Neural cell (in vitro differentiated cells): Measurements from ENCODE around the gene AKR7A2. TPM values are rescaled to one million over a fixed set of nuclear protein-coding genes. Genes with fewer than 3 reads are reported as not detected.
A peak's percentile ranks its signal among the peaks of the same experiment; 100 is the strongest.

Experiments used
- H2AFZ ChIP-seq: fragments of 200-600, 300-800 bp; sonication (generic), shearing (Covaris generic); 2 replicates; pipeline ENCODE4 v1.6.0; 2014; ENCODE audit warnings: low read depth, mild to moderate bottlenecking, antibody characterized with exemption, low read length, moderate library complexity
- H3F3A ChIP-seq: fragments of 200-600 bp; shearing (Covaris generic); 2 replicates; pipeline ENCODE4 v1.6.1; 2016; ENCODE audit warnings: mild to moderate bottlenecking, moderate library complexity, mixed read lengths, antibody characterized with exemption, low read length; ENCODE audit not compliant: insufficient read depth, poor library complexity, severe bottlenecking
- H3K27ac ChIP-seq: fragments of 200-600, 300-800 bp; sonication (generic), shearing (Covaris generic); 2 replicates; pipeline ENCODE4 v1.5.1; 2014; ENCODE audit warnings: mild to moderate bottlenecking, low read length, moderate library complexity
- H3K27me3 ChIP-seq: fragments of 300-800, 200-600 bp; sonication (generic), shearing (Covaris generic); 2 replicates; pipeline ENCODE4 v1.6.0; 2014; ENCODE audit warnings: mild to moderate bottlenecking, low read depth, low read length, moderate library complexity; ENCODE audit not compliant: insufficient read depth
- H3K36me3 ChIP-seq: fragments of 300-800, 200-600 bp; sonication (generic), shearing (Covaris generic); 2 replicates; pipeline ENCODE4 v1.5.1; 2014; ENCODE audit warnings: mild to moderate bottlenecking, antibody characterized with exemption, low read length, moderate library complexity; ENCODE audit not compliant: insufficient read depth
- H3K4me2 ChIP-seq: fragments of 300-800, 200-600 bp; sonication (generic), shearing (Covaris generic); 2 replicates; pipeline ENCODE4 v1.6.0; 2014; ENCODE audit warnings: mild to moderate bottlenecking, low read length
- H3K4me3 ChIP-seq: fragments of 300-800, 200-600 bp; sonication (generic), shearing (Covaris generic); 2 replicates; pipeline ENCODE4 v1.5.1; 2014; ENCODE audit warnings: mild to moderate bottlenecking, low read length, moderate library complexity
- H3K79me2 ChIP-seq: fragments of 200-600 bp; shearing (Covaris generic); replicated peaks from 2 replicates; pipeline ENCODE4 v1.6.0; 2014; ENCODE audit warnings: mild to moderate bottlenecking, low read length, moderate library complexity; ENCODE audit not compliant: insufficient read depth
- H3K9ac ChIP-seq: fragments of 300-800, 200-600 bp; sonication (generic), shearing (Covaris generic); 2 replicates; pipeline ENCODE4 v1.6.1; 2016; ENCODE audit warnings: mild to moderate bottlenecking, low read length, mixed read lengths
- H3K9me2 ChIP-seq: fragments of 200-600 bp; shearing (Covaris generic); 2 replicates; pipeline ENCODE4 v1.6.1; 2016; ENCODE audit warnings: mild to moderate bottlenecking, low read length, mixed read lengths; ENCODE audit not compliant: insufficient read depth
- H3K9me3 ChIP-seq: fragments of 200-600, 300-800 bp; sonication (generic), shearing (Covaris generic); 2 replicates; pipeline ENCODE4 v1.6.1; 2016; ENCODE audit warnings: mild to moderate bottlenecking, mixed run types, low read length, moderate library complexity, mixed read lengths
- H4K20me1 ChIP-seq: fragments of 200-600 bp; shearing (Covaris generic); 2 replicates; pipeline ENCODE4 v1.6.1; 2016; ENCODE audit warnings: mild to moderate bottlenecking, mixed run types; ENCODE audit not compliant: insufficient read depth
- EP300 ChIP-seq: fragments of 450-650 bp; conservative IDR thresholded peaks from 2 replicates; pipeline ENCODE4 v1.6.1; 2014; ENCODE audit warnings: antibody characterized with exemption, mild to moderate bottlenecking, moderate library complexity; ENCODE audit not compliant: poor library complexity, severe bottlenecking
- EZH2 ChIP-seq: fragments of 200-600, 300-800 bp; shearing (Covaris generic), sonication (generic); IDR thresholded peaks from 2 replicates; pipeline ENCODE4 v1.6.1; 2014; ENCODE audit warnings: antibody characterized with exemption, low read length, borderline replicate concordance, mild to moderate bottlenecking; ENCODE audit not compliant: insufficient read depth, poor library complexity, severe bottlenecking
- MXI1 ChIP-seq: fragments of 450-650 bp; conservative IDR thresholded peaks from 2 replicates; pipeline ENCODE4 v1.6.1; 2014; ENCODE audit warnings: antibody characterized with exemption, mild to moderate bottlenecking; ENCODE audit not compliant: poor library complexity, severe bottlenecking
- POLR2AphosphoS5 ChIP-seq: IDR thresholded peaks from 2 replicates; pipeline ENCODE4 v1.6.1; 2012
- RAD21 ChIP-seq: fragments of 450-650 bp; conservative IDR thresholded peaks from 2 replicates; pipeline ENCODE4 v1.6.1; 2014; ENCODE audit warnings: antibody characterized with exemption, mild to moderate bottlenecking, moderate library complexity
- SMC3 ChIP-seq: fragments of 450-650 bp; conservative IDR thresholded peaks from 2 replicates; pipeline ENCODE4 v1.6.1; 2014; ENCODE audit warnings: antibody characterized with exemption, mild to moderate bottlenecking, moderate library complexity; ENCODE audit not compliant: poor library complexity
- TAF1 ChIP-seq: IDR thresholded peaks from 2 replicates; pipeline ENCODE4 v1.6.1; 2012; ENCODE audit warnings: low read depth
- polyA plus RNA-seq: library from polyadenylated mRNA; depleted of rRNA; stranded (reverse); fragments of >200 nt; gene quantifications from 2 replicates; pipeline ENCODE4 v1.2.3, GENCODE V29; 2014
- TF ChIP-seq, protein P1 (sequence below): fragments of 450-650 bp; IDR thresholded peaks from 2 replicates; pipeline ENCODE4 v1.5.1; 2014; ENCODE audit warnings: antibody characterized with exemption, mild to moderate bottlenecking, moderate library complexity; ENCODE audit not compliant: poor library complexity, severe bottlenecking
- TF ChIP-seq, protein P2 (sequence below): IDR thresholded peaks from 2 replicates; pipeline ENCODE4 v1.6.1; 2012; ENCODE audit warnings: borderline replicate concordance

The AKR7A2 gene
- polyA plus RNA-seq, 1 donor from 2014 or later: 50.6 TPM

- Histone ChIP-seq H3K27ac (no peak overlapping the region), H3K4me3 (peak overlapping the region; percentile 98), H2AFZ (no peak overlapping the region), H3K36me3 (no peaks in the 10 kb centered on the region), H3K9ac (no peak overlapping the region), H3K9me3 (no peaks in the 10 kb centered on the region), H4K20me1 (no peaks in the 10 kb centered on the region), H3K79me2 (peaks cover 12% of the 10 kb centered on the region), H3K27me3 (no peaks in the 10 kb centered on the region), H3K4me2 (no peak overlapping the region), H3F3A (no peaks in the 10 kb centered on the region), H3K9me2 (no peaks in the 10 kb centered on the region)
- TF ChIP-seq RAD21 (no peak), SMC3 (no peak), EZH2 (no peak), EP300 (no peak), MXI1 (no peak), POLR2AphosphoS5 (no peak), TAF1 (no peak)
- TF ChIP-seq, protein P1, sequence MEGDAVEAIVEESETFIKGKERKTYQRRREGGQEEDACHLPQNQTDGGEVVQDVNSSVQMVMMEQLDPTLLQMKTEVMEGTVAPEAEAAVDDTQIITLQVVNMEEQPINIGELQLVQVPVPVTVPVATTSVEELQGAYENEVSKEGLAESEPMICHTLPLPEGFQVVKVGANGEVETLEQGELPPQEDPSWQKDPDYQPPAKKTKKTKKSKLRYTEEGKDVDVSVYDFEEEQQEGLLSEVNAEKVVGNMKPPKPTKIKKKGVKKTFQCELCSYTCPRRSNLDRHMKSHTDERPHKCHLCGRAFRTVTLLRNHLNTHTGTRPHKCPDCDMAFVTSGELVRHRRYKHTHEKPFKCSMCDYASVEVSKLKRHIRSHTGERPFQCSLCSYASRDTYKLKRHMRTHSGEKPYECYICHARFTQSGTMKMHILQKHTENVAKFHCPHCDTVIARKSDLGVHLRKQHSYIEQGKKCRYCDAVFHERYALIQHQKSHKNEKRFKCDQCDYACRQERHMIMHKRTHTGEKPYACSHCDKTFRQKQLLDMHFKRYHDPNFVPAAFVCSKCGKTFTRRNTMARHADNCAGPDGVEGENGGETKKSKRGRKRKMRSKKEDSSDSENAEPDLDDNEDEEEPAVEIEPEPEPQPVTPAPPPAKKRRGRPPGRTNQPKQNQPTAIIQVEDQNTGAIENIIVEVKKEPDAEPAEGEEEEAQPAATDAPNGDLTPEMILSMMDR: no peak
- TF ChIP-seq, protein P2, sequence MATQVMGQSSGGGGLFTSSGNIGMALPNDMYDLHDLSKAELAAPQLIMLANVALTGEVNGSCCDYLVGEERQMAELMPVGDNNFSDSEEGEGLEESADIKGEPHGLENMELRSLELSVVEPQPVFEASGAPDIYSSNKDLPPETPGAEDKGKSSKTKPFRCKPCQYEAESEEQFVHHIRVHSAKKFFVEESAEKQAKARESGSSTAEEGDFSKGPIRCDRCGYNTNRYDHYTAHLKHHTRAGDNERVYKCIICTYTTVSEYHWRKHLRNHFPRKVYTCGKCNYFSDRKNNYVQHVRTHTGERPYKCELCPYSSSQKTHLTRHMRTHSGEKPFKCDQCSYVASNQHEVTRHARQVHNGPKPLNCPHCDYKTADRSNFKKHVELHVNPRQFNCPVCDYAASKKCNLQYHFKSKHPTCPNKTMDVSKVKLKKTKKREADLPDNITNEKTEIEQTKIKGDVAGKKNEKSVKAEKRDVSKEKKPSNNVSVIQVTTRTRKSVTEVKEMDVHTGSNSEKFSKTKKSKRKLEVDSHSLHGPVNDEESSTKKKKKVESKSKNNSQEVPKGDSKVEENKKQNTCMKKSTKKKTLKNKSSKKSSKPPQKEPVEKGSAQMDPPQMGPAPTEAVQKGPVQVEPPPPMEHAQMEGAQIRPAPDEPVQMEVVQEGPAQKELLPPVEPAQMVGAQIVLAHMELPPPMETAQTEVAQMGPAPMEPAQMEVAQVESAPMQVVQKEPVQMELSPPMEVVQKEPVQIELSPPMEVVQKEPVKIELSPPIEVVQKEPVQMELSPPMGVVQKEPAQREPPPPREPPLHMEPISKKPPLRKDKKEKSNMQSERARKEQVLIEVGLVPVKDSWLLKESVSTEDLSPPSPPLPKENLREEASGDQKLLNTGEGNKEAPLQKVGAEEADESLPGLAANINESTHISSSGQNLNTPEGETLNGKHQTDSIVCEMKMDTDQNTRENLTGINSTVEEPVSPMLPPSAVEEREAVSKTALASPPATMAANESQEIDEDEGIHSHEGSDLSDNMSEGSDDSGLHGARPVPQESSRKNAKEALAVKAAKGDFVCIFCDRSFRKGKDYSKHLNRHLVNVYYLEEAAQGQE: no peak
Measured at GRCh38 chr1:19313636-19313959, 1.7 kb upstream of the AKR7A2 start.

- Histone ChIP-seq H3K4me2 (peak overlapping the region; percentile 88), H2AFZ (peak overlapping the region; percentile 40), H3K27me3 (no peaks in the 10 kb centered on the region), H3F3A (no peaks in the 10 kb centered on the region), H3K9me3 (no peaks in the 10 kb centered on the region), H3K79me2 (peaks cover 12% of the 10 kb centered on the region), H3K36me3 (no peaks in the 10 kb centered on the region), H3K4me3 (peak overlapping the region; percentile 98), H3K9me2 (no peaks in the 10 kb centered on the region), H4K20me1 (no peaks in the 10 kb centered on the region), H3K9ac (peak overlapping the region; percentile 90), H3K27ac (peak overlapping the region; percentile 28)
- TF ChIP-seq RAD21: no peak
- no peak for TF ChIP-seq TAF1
- TF ChIP-seq, protein P2: no peak
- TF ChIP-seq SMC3: no peak
- TF ChIP-seq EZH2: no peak
Measured at GRCh38 chr1:19312782-19313635, 1.1 kb upstream of the AKR7A2 start.
